Stimulated activated CD4-positive, alpha-beta T cell treated with anti-CD3 and anti-CD28 coated beads, Interleukin-4, amount 100 ng/mL, for 4 hours (primary cell): ENCODE data around the gene TRIM27.
A peak's percentile ranks its signal among the peaks of the same experiment; 100 is the strongest.
"Not testable (repeated sequence)": the region's sequence is repeated elsewhere in the genome, so short reads cannot be mapped to it uniquely, and the experiment has no call there.

Experiments
- DNase-seq, 2 experiments: peaks; one replicate each; pipeline ENCODE4 v3.0.0-alpha.2; 2020

TRIM27 gene

GRCh38 chr6:28941684-28942448 lies 18.1 kb upstream of the TRIM27 start:
- DNase-seq: no peak

DNA sequence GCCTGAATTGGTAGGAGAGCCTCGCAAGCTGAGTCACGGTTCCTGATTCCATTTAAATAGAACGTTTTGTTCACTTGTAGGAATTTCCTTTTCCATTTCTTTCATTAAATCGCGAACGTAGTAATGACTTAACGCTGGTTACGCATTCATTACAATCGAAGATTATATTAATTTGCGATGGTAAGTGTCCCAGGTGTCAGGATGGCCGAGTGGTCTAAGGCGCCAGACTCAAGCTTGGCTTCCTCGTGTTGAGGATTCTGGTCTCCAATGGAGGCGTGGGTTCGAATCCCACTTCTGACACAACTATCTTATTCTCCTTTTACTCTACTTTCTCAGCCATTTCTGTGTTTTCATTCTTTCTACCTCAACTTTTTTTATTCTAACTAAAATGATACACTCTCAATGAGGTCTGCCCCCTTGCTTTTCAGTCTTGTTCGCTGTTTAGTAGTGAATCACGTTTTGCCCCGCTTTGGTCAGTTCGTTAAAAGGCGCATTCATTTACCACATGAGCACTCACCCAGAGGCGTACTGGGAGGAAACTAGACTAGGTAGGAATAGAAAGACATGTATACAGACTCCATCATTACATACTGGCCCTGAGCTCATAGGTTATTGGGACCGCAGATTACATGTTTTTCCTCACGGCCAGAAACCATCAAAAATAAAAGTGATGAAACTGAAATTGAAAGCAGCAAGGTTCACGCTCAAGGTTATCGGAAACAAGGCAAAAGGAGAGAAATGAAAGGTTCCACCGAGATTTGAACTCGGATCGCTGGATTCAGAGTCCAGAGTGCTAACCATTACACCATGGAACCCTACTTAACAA lies 17.3 kb upstream of the TRIM27 start:
- peak; percentile 70 to 71 for DNase-seq

- DNase-seq: peak; percentile 43 to 53
Measured at GRCh38 chr6:28940294-28940857, 16.6 kb upstream of the TRIM27 start.

- DNase-seq: no peak
Measured at GRCh38 chr6:28933069-28933468, 9.3 kb upstream of the TRIM27 start.

GRCh38 chr6:28929887-28930620 lies 6.3 kb upstream of the TRIM27 start:
- DNase-seq: no peak

DNA sequence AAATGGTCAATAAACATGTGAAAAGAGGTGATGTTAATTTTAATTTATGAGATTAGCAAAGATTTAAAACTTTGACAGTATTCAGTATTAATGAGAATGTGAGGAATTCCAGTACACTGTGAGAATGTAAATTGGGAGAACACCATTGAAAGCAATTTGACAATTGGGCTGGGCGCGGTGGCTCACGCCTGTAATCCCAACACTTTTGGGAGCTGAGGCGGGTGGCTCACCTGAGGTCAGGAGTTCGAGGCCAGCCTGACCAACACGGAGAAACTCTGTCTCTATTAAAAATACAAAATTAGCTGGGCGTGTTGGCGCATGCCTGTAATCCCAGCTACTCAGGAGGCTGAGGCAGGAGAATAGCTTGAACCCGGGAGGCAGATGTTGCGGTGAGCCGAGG lies 5.6 kb upstream of the TRIM27 start:
- DNase-seq: not testable (repeated sequence)

- DNase-seq: no peak
Measured at GRCh38 chr6:28927846-28928245, 4.1 kb upstream of the TRIM27 start.

DNA sequence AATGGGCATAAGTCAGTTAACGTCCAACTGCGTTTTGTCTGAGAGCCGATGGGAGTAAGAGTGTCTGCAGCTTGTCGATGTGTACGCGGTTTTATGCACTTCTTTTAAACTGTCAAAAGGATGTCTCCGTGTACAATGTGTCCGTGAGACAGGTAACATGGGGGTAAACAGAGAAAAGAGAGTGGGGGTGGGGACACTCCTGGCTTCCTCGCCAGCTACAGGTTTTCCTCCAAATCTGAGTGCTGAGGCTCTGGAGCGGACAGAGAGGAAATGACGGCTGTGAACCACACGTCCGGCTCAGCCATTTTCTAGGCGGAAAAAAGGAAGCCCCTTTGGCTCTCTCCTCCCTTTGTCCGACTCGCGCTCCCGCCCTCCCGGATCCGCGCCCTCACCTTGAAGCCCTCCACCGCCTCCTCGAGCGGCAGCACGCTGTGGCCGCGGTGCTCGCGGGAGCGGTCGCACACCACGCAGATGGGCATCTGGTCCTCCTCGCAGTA lies 916 bp downstream of the TRIM27 start:
- peak; percentile 32 to 36 for DNase-seq

- DNase-seq: peak; percentile 22 to 48
Measured at GRCh38 chr6:28922004-28922820, 1.6 kb downstream of the TRIM27 start.

GRCh38 chr6:28920281-28920680 lies 3.5 kb downstream of the TRIM27 start:
- no peak for DNase-seq

DNA sequence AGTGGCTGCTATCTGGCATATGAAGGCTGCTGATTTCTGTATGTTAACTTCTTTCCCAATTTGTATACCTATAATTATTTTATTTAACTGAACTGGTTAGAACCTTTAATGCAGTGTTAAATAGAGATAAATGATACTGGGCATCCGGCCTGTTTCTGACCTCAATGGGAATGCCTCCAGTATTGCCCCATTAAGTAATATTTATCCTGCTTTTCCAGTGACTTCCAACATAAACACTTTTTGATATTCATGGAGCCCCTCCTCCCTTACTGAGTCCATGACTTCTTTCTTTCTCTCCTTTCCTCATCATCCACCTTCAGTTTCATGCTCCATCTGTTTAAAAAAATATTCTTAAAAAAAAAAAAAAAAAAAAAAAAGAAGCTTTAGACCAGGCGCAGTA lies 8.8 kb downstream of the TRIM27 start:
- no peak for DNase-seq

- no peak for DNase-seq
Measured at GRCh38 chr6:28910901-28911690, 12.7 kb downstream of the TRIM27 start.

DNA sequence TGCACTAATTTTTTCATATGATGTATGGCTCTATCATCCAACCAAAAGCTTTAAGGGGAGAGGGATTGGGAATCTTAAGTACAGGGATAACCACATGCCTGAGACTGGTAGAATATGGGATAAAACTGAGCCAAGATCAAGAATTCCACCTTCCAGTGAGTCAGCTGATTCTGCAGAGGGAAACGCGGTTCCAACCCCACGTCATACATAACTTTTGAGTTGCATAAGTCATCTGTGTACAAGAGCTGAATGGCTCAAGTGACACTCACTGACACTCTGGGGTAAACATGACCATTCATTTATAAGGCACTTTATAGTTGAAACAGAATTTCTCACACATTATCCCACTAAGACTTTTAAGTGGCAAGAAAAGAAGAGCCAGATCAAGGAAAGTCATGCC lies 16.4 kb downstream of the TRIM27 start:
- no peak for DNase-seq

GRCh38 chr6:28906669-28907068 lies 17.1 kb downstream of the TRIM27 start:
- no peak for DNase-seq

GRCh38 chr6:28903686-28904085 lies 20.1 kb downstream of the TRIM27 start:
- DNase-seq: no peak

GRCh38 chr6:28901831-28902230 lies 22.0 kb downstream of the TRIM27 start:
- DNase-seq: no peak

DNA sequence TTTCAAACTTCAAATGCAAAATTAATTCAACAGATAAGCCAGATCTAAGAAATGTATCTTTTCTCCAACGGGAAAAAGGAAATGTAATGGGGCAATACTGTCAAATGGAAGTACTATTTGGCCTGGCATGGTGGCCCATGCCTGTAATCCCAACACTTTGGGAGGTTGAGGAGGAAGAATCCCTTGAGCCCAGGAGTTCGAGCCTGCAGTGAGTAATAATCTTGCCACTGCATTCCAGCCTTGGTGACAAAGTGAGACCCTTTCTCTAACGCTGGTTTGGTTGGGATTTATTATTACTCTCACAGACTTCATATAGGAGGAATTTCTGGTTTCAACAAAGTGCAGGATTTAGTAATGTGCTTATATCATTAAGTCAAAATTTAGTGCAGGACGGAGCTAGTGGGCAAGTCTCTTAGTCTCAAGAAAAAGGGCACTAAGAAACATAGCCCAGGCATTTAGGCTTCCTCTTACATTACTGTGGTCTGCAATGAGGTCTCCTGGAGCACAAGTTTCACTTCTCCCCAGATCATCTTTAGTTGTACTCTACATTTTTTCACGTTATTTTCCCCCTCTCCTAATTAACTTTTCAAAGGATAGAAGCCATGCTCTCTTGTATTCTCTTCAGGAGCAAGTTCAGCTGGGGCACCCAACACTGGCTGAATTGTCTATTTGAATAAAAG lies 23.1 kb downstream of the TRIM27 start:
- DNase-seq: no peak

GRCh38 chr6:28898710-28898965 lies 25.1 kb downstream of the TRIM27 start:
- DNase-seq: no peak

- DNase-seq: no peak
Measured at GRCh38 chr6:28897369-28897745, 26.4 kb downstream of the TRIM27 start.

DNA sequence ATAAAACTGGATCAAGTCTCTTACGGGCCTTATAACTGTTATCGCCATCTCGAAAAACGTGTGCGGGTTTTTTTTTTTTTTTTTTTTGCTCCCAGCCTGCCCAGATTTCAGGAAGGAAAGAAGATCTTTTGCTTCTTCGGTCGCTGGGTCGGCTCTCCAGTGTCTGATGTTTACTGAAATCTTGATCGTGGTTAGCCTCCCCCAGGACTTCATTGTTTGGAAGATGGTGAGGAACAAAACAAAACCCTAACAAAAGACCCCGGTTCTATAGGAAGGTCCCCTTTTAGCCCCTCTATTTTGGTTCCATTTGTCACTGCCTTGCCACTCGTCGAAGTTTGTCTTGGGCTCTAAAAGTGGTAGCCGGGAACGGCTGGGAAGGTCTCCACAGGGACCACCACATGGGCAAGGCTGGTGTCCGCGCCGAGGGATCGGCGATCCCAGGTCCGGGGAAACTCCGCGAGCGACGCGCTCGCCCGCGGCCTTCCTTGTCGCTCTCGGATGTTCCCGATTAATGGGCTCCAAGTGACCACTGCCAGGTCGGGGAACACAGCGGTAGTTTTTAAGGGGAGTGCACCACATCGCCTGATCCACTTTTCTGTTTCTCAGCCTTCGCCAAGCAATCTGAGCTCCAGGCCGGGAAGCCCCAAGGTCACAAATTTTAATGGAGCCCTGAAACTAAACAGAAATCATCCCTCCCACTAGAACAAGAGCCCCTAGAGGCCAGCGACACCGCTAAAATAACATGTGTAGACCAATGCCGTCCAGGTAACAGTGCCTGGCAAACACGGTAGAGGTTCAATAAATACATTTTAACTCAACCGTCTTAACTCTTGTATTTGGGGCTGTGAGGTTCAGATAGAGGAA lies 27.0 kb downstream of the TRIM27 start:
- DNase-seq: peak; percentile 10 to 36
